HG02885 (cell line): ENCODE measurements around the gene LRRC26.
"Not testable (repeated sequence)": the region's sequence is repeated elsewhere in the genome, so short reads cannot be mapped to it uniquely, and the experiment has no call there.

Source experiments
- ATAC-seq: cut with Tn5 transposase; IDR thresholded peaks from one replicate; pipeline ENCODE4 v1.9.1; 2021; ENCODE audit warnings: mild to moderate bottlenecking; ENCODE audit not compliant: unreplicated experiment, poor library complexity

LRRC26 gene

GRCh38 chr9:137121927-137122795, 47.7 kb downstream of the LRRC26 start:
- not testable (repeated sequence) for ATAC-seq
